K562 (cell line): Measurements from ENCODE around the gene SPINT1. TPM values are rescaled to one million over a fixed set of nuclear protein-coding genes. Genes with fewer than 3 reads are reported as not detected.

ENCODE experiments used
- ATAC-seq: fragments of 200-7000 bp; cut with Tn5 transposase; 3 replicates; pipeline ENCODE4 v1.9.1; 2020; ENCODE audit warnings: moderate library complexity
- BruUV-seq: library from RNA; stranded (reverse); fragments of 400-500 nt; replicated peaks from 2 replicates; lab custom pipeline; 2021; lab: Mats Ljungman, UMichigan
- CTCF ChIA-PET: fragments of 300-600 bp; formaldehyde crosslinking; extraction: SDS; loops from one replicate; lab custom pipeline; 2021; ENCODE audit warnings: low intra/inter-chr PET ratio; lab: Yijun Ruan, JAX
- POLR2A ChIA-PET: fragments of 300-600, 350-650 bp; sonication (Branson Sonifier 250); formaldehyde crosslinking; extraction: SDS; loops from one replicate; lab custom pipeline; 2021; ENCODE audit warnings: antibody characterized with exemption, inconsistent platforms; lab: Yijun Ruan, JAX
- DNase-seq, 4 experiments: peaks; one replicate each; pipeline versions ENCODE4 v3.0.0 to v3.0.0-alpha.2; 2011 to 2018; ENCODE audit warnings: low spot score in 3 of 4, mixed read lengths in 3 of 4; ENCODE audit errors: extremely low read depth in 1 of 4
- FAIRE-seq: peaks from 2 replicates; lab custom pipeline; 2011; peaks lifted over from hg19 to GRCh38; lab: Jason Lieb, UNC
- H2AFZ ChIP-seq: 2 replicates; pipeline ENCODE4 v1.6.0; 2011; ENCODE audit warnings: low read depth, low read length, control low read depth, inconsistent platforms
- H3K27ac ChIP-seq: fragments of 200-600 bp; 3 replicates; pipeline ENCODE4 v1.8.0; 2011; ENCODE audit warnings: low read depth, mild to moderate bottlenecking, control low read depth, inconsistent platforms, low read length, moderate library complexity, mixed read lengths; ENCODE audit errors: extremely low read depth
- H3K27me3 ChIP-seq, 2 experiments: fragments of 300-600 bp in 1 of 2; 2 replicates in 1 of 2; 3 replicates in 1 of 2; pipeline versions ENCODE4 v1.6.0 to v1.8.0; 2011; ENCODE audit warnings: inconsistent platforms in 2 of 2, low read length in 2 of 2, mild to moderate bottlenecking in 1 of 2, mixed read lengths in 1 of 2, moderate library complexity in 1 of 2; ENCODE audit not compliant: control insufficient read depth in 2 of 2, insufficient read depth in 2 of 2
- H3K36me3 ChIP-seq: fragments of 300-600 bp; 3 replicates; pipeline ENCODE4 v1.8.0; 2011; ENCODE audit warnings: mild to moderate bottlenecking, low read length, inconsistent platforms; ENCODE audit not compliant: control insufficient read depth, insufficient read depth
- H3K4me1 ChIP-seq, 2 experiments: fragments of 200-600 bp in 1 of 2; replicated peaks in 1 of 2; 2 replicates in 1 of 2; 3 replicates in 1 of 2; pipeline versions ENCODE4 v1.5.1 to v1.8.0; 2011; ENCODE audit warnings: inconsistent platforms in 2 of 2, low read length in 2 of 2, mild to moderate bottlenecking in 1 of 2, mixed read lengths in 1 of 2, moderate library complexity in 1 of 2; ENCODE audit not compliant: control insufficient read depth in 2 of 2, insufficient read depth in 2 of 2
- H3K4me2 ChIP-seq: 2 replicates; pipeline ENCODE4 v1.6.1; 2011; ENCODE audit warnings: low read length, control low read depth, inconsistent platforms, mixed read lengths; ENCODE audit not compliant: insufficient read depth
- H3K4me3 ChIP-seq: fragments of 200-600 bp; sonication (generic), shearing (Covaris generic); 2 replicates; pipeline ENCODE4 v1.5.1; 2016; ENCODE audit warnings: control low read depth, inconsistent platforms
- H3K79me2 ChIP-seq: fragments of 200-600 bp; 3 replicates; pipeline ENCODE4 v1.8.0; 2011; ENCODE audit warnings: low read length, inconsistent platforms; ENCODE audit not compliant: control insufficient read depth, insufficient read depth
- H3K9ac ChIP-seq, 2 experiments: 2 replicates each; pipeline versions ENCODE4 v1.6.0 to v1.6.1; 2011; ENCODE audit warnings: low read depth in 2 of 2, low read length in 2 of 2, control low read depth in 1 of 2, inconsistent platforms in 1 of 2, mild to moderate bottlenecking in 1 of 2, mixed read lengths in 1 of 2; ENCODE audit not compliant: insufficient read depth in 1 of 2
- H3K9me1 ChIP-seq: one replicate; pipeline ENCODE4 v1.6.0; 2011; ENCODE audit warnings: inconsistent platforms, mild to moderate bottlenecking, low read length, moderate library complexity; ENCODE audit not compliant: control insufficient read depth, insufficient read depth
- H3K9me3 ChIP-seq: replicated peaks from 2 replicates; pipeline ENCODE4 v1.5.1; 2011; ENCODE audit warnings: low read depth, low read length, inconsistent platforms; ENCODE audit not compliant: control insufficient read depth, insufficient read depth
- H4K20me1 ChIP-seq: replicated peaks from 2 replicates; pipeline ENCODE4 v1.6.1; 2011; ENCODE audit warnings: low read length, inconsistent platforms, mixed read lengths; ENCODE audit not compliant: control insufficient read depth, insufficient read depth
- BDP1 ChIP-seq: IDR thresholded peaks from 3 replicates; pipeline ENCODE4 v1.6.1; 2011; ENCODE audit not compliant: insufficient read length, insufficient read depth
- BMI1 ChIP-seq: fragments of 150-350 bp; IDR thresholded peaks from 2 replicates; pipeline ENCODE4 v1.6.1; 2014; ENCODE audit warnings: low read length
- BRD4 ChIP-seq: fragments of 200-600 bp; sonication (generic); IDR thresholded peaks from 2 replicates; pipeline ENCODE4 v1.6.1; 2017; ENCODE audit warnings: inconsistent platforms
- C11orf30 ChIP-seq: fragments of 450-650 bp; IDR thresholded peaks from 2 replicates; pipeline ENCODE4 v1.6.1; 2016; ENCODE audit warnings: low read depth, mild to moderate bottlenecking
- CAMTA2 ChIP-seq: fragments of 250-450 bp; sonication (Bioruptor Pico); conservative IDR thresholded peaks from 2 replicates; pipeline ENCODE4 v1.5.1; 2022
- CBFA2T3 ChIP-seq: fragments of 450-650 bp; IDR thresholded peaks from 2 replicates; pipeline ENCODE4 v1.6.1; 2017
- CHD4 ChIP-seq: fragments of 200-600 bp; sonication (generic); IDR thresholded peaks from 3 replicates; pipeline ENCODE4 v1.6.1; 2012; ENCODE audit warnings: low read depth, mild to moderate bottlenecking, mixed read lengths, low read length, inconsistent platforms; ENCODE audit not compliant: insufficient read depth, insufficient replicate concordance, poor library complexity, severe bottlenecking
- DIDO1 ChIP-seq: fragments of 450-650 bp; IDR thresholded peaks from 2 replicates; pipeline ENCODE4 v1.6.1; 2016; ENCODE audit warnings: low read depth, missing biosample characterization, missing genetic modification characterization
- GATAD2B ChIP-seq: fragments of 450-650 bp; IDR thresholded peaks from 2 replicates; pipeline ENCODE4 v1.6.1; 2017; ENCODE audit warnings: mild to moderate bottlenecking, borderline replicate concordance
- MAZ ChIP-seq, 2 experiments: fragments of 450-650 bp in 1 of 2; sonication (generic) in 1 of 2; formaldehyde crosslinking; IDR thresholded peaks in 1 of 2; conservative IDR thresholded peaks in 1 of 2; 2 replicates each; pipeline versions ENCODE4 v1.4.0 to v1.5.0; 2020; ENCODE audit warnings: mild to moderate bottlenecking in 1 of 2, missing genetic modification reagents in 1 of 2
- NFIC ChIP-seq: fragments of 450-650 bp; IDR thresholded peaks from 2 replicates; pipeline ENCODE4 v1.6.1; 2017; ENCODE audit warnings: mild to moderate bottlenecking, inconsistent platforms
- RAD51 ChIP-seq: fragments of 450-650 bp; IDR thresholded peaks from 2 replicates; pipeline ENCODE4 v1.7.1; 2016; ENCODE audit warnings: low read depth, mild to moderate bottlenecking, borderline replicate concordance
- ZNF175 ChIP-seq: fragments of 200-800 bp; sonication (Bioruptor generic); IDR thresholded peaks from 2 replicates; pipeline ENCODE4 v1.6.1; 2016; ENCODE audit warnings: low read depth, mild to moderate bottlenecking, missing genetic modification characterization, missing compliant biosample characterization
- ZNF263 ChIP-seq: sonication (generic); formaldehyde crosslinking; IDR thresholded peaks from 2 replicates; pipeline ENCODE4 v1.8.0; 2022; ENCODE audit warnings: mild to moderate bottlenecking, missing genetic modification reagents, borderline replicate concordance
- WGBS: fragments of 100-300 bp; shearing (Covaris generic); methylation state at CpG from one replicate; pipeline ENCODE4 v1.1.6; 2016; ENCODE audit warnings: low coverage, mixed read lengths; ENCODE audit not compliant: insufficient coverage; ENCODE audit errors: missing lambda C conversion rate; 5-methylcytosine and 5-hydroxymethylcytosine counted together
- in situ Hi-C: fragments of 300-500 bp; cut with MboI; formaldehyde crosslinking; loops from 4 replicates; pipeline ENCODE4 v1.15.0; 2018; ENCODE audit warnings: inconsistent platforms, mixed read lengths
- intact Hi-C: fragments of 100-400 bp; cut with micrococcal nuclease; formaldehyde crosslinking; loops from 2 replicates; pipeline ENCODE4 v1.14.2; 2022
- polyA plus RNA-seq, 8 experiments: library from polyadenylated mRNA; depleted of rRNA in 4 of 8; stranded (reverse) in 5 of 8; unstranded in 3 of 8; fragments of >200 nt; fragmentation: Nextera tagmentation in 2 of 8; fragmentation: Illumina TruSeq in 1 of 8; extraction: Ambion mirVana in 2 of 8; extraction: Trizol in 1 of 8; gene quantifications; 2 replicates each; pipeline versions ENCODE4 v1.2.1 to v1.2.3, GENCODE V29; 2011 to 2014; ENCODE audit warnings: inconsistent platforms in 1 of 8, missing spikeins in 1 of 8
- total RNA-seq, 7 experiments: library from RNA; depleted of rRNA in 6 of 7; stranded (reverse); fragments of >200 nt in 6 of 7; fragmentation: Illumina TruSeq in 2 of 7; extraction: Trizol in 2 of 7; gene quantifications; 2 replicates each; pipeline versions ENCODE4 v1.2.1 to v1.2.3, GENCODE V29; 2011 to 2021; ENCODE audit warnings: low replicate concordance in 1 of 7
- TF ChIP-seq, protein P1 (sequence below): fragments of 450-650 bp; conservative IDR thresholded peaks from 2 replicates; pipeline ENCODE4 v1.6.1; 2016; ENCODE audit warnings: missing genetic modification characterization, low read depth, mild to moderate bottlenecking, control low read depth, missing compliant biosample characterization

The SPINT1 gene
- total and polyA plus RNA-seq, 9 of the 15 experiments (the other 6 are each of a cell fraction or from before 2014, with no cell fraction given): 0.78 to 4.5 (median 1.5) TPM

DNA sequence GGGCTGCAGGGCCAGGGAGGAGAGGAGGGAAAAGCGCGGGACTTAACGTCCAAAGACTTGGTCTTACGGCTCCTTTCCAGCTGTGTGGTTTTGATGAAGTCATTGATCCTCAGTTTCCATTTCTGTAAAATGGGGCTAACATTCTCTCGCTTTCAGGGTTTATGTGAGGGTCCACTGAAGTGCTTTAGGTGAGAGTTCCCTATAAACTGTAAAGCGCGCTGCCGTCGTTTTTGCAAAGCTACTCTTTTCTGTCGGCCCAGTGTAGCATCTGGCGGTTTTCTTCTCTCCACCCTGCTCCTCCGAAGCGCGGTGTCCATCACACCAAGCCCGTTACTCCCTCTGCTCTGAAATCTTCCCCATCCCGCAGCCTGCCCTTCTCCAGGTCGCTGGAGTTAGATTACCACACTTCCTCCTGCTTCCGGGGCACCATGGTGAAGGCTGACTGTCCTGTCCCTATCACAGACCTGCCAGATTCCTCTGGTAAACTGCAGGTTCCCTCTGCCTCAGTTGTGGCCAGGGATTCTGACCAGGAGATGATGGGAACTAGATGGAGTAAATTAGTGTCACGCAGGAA is 35.9 kb upstream of the SPINT1 start (continued):
- TF ChIP-seq CHD4 (peak; percentile 83), NFIC (0 out of 2 replicates have a peak, but pooled peaks have one; percentile 13), BRD4 (no peak), CBFA2T3 (0 out of 2 replicates have a peak, but pooled peaks have one; percentile 8)

DNA sequence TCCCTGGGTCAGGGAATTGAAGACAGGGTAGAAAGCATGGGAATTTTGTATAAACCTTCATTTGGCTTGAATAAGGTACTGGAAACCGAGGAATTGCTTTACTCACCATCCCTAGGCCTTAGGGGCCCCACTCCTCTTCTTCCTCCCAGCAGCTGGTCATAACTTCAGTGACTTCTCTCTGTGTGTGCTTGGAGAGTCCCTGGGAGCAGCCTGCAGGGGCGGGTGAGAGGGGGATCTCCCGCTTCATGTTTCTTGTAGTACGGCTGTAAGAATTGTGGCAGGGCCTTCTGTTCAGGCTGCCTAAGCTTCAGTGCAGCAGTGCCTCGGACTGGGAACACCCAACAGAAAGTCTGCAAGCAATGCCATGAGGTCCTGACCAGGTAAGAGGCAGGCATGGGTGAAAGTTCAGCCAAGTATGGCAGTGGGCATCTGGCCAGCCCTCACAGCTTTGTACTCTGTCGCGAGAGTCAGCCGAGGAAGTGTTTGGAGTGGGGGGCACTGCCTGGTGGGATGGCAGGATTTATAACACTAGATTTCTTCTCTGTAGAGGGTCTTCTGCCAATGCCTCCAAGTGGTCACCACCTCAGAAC is 34.9 kb upstream of the SPINT1 start:
- in situ Hi-C loops: no loop called here
- H2AFZ ChIP-seq: no peak overlapping the region
- BruUV-seq: TSS peak; percentile 54
- H3K27ac ChIP-seq: no peak overlapping the region
- DNase-seq: no peak
- H3K4me2 ChIP-seq: no peak overlapping the region
- ATAC-seq: no peak
- H3K4me3 ChIP-seq: no peak overlapping the region
- H3K4me1 ChIP-seq: peaks cover 15 to 17% of the 10 kb centered on the region in 2 experiments; a peak in 4 of 5 replicates
- H3K27me3 ChIP-seq: no peaks in the 10 kb centered on the region
- intact Hi-C loops: no loop called here
- no peaks in the 10 kb centered on the region for H4K20me1 ChIP-seq
- peaks cover 26% of the 10 kb centered on the region for H3K36me3 ChIP-seq
- ChIA-PET CTCF (no interaction called here), POLR2A (interaction anchor here (0.7 kb wide), 1 partner anchor 224 kb away, joined by 4 read pairs; no protein-coding TSS in a partner anchor)
- no peak for FAIRE-seq
- no peaks in the 10 kb centered on the region; the same call in 1 of the 2 replicates for H3K9me3 ChIP-seq
- peaks cover 19% of the 10 kb centered on the region for H3K79me2 ChIP-seq
- 80% methylated on average over 7 of the region's 8 CpGs for WGBS
- 0 out of 4 replicates have a peak overlapping the region, but pooled peaks of 1 of the 2 experiments have one; percentile 17 for H3K9ac ChIP-seq
- no peaks in the 10 kb centered on the region for H3K9me1 ChIP-seq
- TF ChIP-seq C11orf30: no peak
- no peak for TF ChIP-seq BMI1
- no peak for TF ChIP-seq BDP1
- no peak for TF ChIP-seq ZNF175 (CRISPR knock-in tag)
- TF ChIP-seq RAD51: no peak
- no peak for TF ChIP-seq ZNF263 (CRISPR knock-in tag)
- no peak for TF ChIP-seq MAZ (CRISPR knock-in tag; conservative IDR thresholded peaks at IDR 0.05 in 1 of 2, IDR thresholded peaks at IDR 0.05 in 1 of 2)
- TF ChIP-seq CAMTA2 (CRISPR knock-in tag): no peak
- TF ChIP-seq, protein P1, sequence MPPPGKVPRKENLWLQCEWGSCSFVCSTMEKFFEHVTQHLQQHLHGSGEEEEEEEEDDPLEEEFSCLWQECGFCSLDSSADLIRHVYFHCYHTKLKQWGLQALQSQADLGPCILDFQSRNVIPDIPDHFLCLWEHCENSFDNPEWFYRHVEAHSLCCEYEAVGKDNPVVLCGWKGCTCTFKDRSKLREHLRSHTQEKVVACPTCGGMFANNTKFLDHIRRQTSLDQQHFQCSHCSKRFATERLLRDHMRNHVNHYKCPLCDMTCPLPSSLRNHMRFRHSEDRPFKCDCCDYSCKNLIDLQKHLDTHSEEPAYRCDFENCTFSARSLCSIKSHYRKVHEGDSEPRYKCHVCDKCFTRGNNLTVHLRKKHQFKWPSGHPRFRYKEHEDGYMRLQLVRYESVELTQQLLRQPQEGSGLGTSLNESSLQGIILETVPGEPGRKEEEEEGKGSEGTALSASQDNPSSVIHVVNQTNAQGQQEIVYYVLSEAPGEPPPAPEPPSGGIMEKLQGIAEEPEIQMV (tag): no peak
- no peak for TF ChIP-seq GATAD2B
- TF ChIP-seq DIDO1 (tag): no peak
